ENCODE data around the gene PTPDC1. TPM values are rescaled to one million over a fixed set of nuclear protein-coding genes. Genes with fewer than 3 reads are reported as not detected.

PTPDC1 gene
- total and polyA plus RNA-seq, 2 of the 4 experiments (the other 2 are of a cell fraction), result 3.9 to 6.1 TPM

DNA sequence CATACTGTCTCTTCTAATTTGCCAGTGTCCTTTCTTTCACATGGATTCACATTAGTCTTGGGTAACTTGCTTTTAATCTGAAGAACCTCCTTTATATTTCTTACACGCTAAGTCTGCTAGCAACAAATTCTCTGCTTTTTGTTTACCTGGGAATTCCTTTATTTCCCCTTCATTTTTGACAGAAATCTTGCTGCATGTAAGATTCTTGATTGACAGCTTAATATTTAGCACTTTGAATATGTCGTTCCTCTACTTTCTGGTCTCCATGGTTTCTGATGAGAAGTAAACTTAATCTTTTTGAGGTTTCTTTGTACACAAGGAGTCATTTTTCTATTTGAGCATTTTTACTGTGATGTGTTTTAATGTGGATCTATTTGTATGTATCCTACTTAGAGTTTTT is 6.2 kb upstream of the PTPDC1 start:
- Histone ChIP-seq H3K4me1 (ENCODE audit: control insufficient read depth, insufficient read depth, low read length) (no peaks in the 10 kb centered on the region), H3K27ac (ENCODE audit: insufficient read depth, low read length) (no peak overlapping the region), H4K20me1 (ENCODE audit: insufficient read depth, low read length) (no peaks in the 10 kb centered on the region; the same call in 1 of the 2 replicates), H2BK15ac (ENCODE audit: low read depth, low read length) (no peak overlapping the region), H3K79me1 (ENCODE audit: low read depth in 1 of 2, low read length in 2 of 2) (no peaks in the 10 kb centered on the region; a peak in 1 of 4 replicates), H3K9ac (ENCODE audit: low read depth, low read length) (no peak overlapping the region), H2AK9ac (replicated peaks; ENCODE audit: low read depth, low read length, poor library complexity) (no peak overlapping the region), H2BK20ac (ENCODE audit: low read depth, low read length) (no peak overlapping the region), H3K14ac (replicated peaks; ENCODE audit: low read depth, low read length) (no peak overlapping the region), H3K4ac (ENCODE audit: low read depth, low read length) (no peak overlapping the region), H3K23ac (ENCODE audit: low read depth, low read length) (no peak overlapping the region), H3K9me1 (ENCODE audit: insufficient read depth, low read length) (peaks cover 9% of the 10 kb centered on the region; the same call in 1 of the 2 replicates), H3K27me3 (ENCODE audit: control insufficient read depth, insufficient read depth, low read length) (no peaks in the 10 kb centered on the region), H3K56ac (ENCODE audit: extremely low read depth, insufficient read depth, low read length) (no peak overlapping the region), H4K5ac (ENCODE audit: low read depth, low read length) (no peak overlapping the region), H3K9me3 (ENCODE audit: control insufficient read depth, insufficient read depth, low read length) (no peaks in the 10 kb centered on the region), H2AK5ac (ENCODE audit: low read depth, low read length) (no peak overlapping the region), H2AFZ (replicated peaks; ENCODE audit: low read length, poor library complexity) (no peak overlapping the region), H3K36me3 (ENCODE audit: control insufficient read depth, insufficient read depth, low read length) (peaks cover 4% of the 10 kb centered on the region; the same call in 1 of the 2 replicates), H3K18ac (ENCODE audit: low read depth, low read length) (no peak overlapping the region), H3K4me3 (ENCODE audit: insufficient read depth, low read depth, low read length) (no peak overlapping the region), H2BK120ac (ENCODE audit: low read depth, low read length) (no peak overlapping the region), H2BK5ac (ENCODE audit: low read depth, low read length, poor library complexity, severe bottlenecking) (no peak overlapping the region), H4K8ac (ENCODE audit: low read depth in 2 of 2, low read length in 2 of 2) (no peak overlapping the region), H3K4me2 (ENCODE audit: low read depth, low read length) (no peak overlapping the region), H4K91ac (ENCODE audit: insufficient read depth, low read depth, low read length) (no peak overlapping the region)
- TF ChIP-seq CHD1 (IDR thresholded peaks at IDR 0.05; ENCODE audit: low read depth, low read length) (no peak), RAD21 (IDR thresholded peaks at IDR 0.05; ENCODE audit: low read length) (no peak), MAZ (IDR thresholded peaks at IDR 0.05; ENCODE audit: borderline replicate concordance, low read depth, low read length) (no peak), CEBPB (IDR thresholded peaks at IDR 0.05; ENCODE audit: low read depth, low read length) (no peak), POLR2A (IDR thresholded peaks at IDR 0.05; ENCODE audit: low read depth, low read length) (no peak), MAFK (IDR thresholded peaks at IDR 0.05; ENCODE audit: low read depth, low read length) (no peak), RCOR1 (IDR thresholded peaks at IDR 0.05; ENCODE audit: insufficient replicate concordance, low read length) (no peak), FOS (IDR thresholded peaks at IDR 0.05; ENCODE audit: low read depth, low read length) (no peak), NFE2L2 (IDR thresholded peaks at IDR 0.05; ENCODE audit: low read depth, low read length) (no peak), USF2 (IDR thresholded peaks at IDR 0.05; ENCODE audit: low read depth, low read length) (no peak), SMC3 (IDR thresholded peaks at IDR 0.05; ENCODE audit: low read depth, low read length) (no peak), RFX5 (IDR thresholded peaks at IDR 0.05; ENCODE audit: low read depth, low read length) (no peak)
- no TSS peak for BruUV-seq (replicated peaks)
- dilution Hi-C loops (cut with HindIII; ENCODE audit: low sequenced_read_pairs, unreplicated experiment), result no loop called here
- intact Hi-C loops (cut with micrococcal nuclease), result no loop called here
- ATAC-seq (ENCODE audit: low read depth), result no peak
- WGBS, 2 experiments (ENCODE audit: extremely low coverage in 2 of 2, insufficient read length in 1 of 2), result no CpG with 5 or more reads among the region's 2 CpGs
- in situ Hi-C loops (cut with MboI; ENCODE audit: low sequenced_read_pairs), result loop anchor here (10.0 kb wide), 1 partner anchor 107 kb away; no protein-coding TSS in a partner anchor
- CTCF ChIA-PET, result interaction anchor here (1.1 kb wide), 1 partner anchor 83 kb away, joined by 3 read pairs; no protein-coding TSS in a partner anchor
- POLR2A ChIA-PET (ENCODE audit: unreplicated experiment), result no interaction called here
- no peak for DNase-seq
